ENCODE data around the gene LRBA. TPM values are rescaled to one million over a fixed set of nuclear protein-coding genes. Genes with fewer than 3 reads are reported as not detected.
"Not testable (repeated sequence)": the region's sequence is repeated elsewhere in the genome, so short reads cannot be mapped to it uniquely, and the experiment has no call there.

The LRBA gene
- polyA plus RNA-seq: 10 to 100 TPM in 2 of 3 donors, 1 to 10 TPM in 1; 6.4 to 12.9 (median 10.3) TPM

GRCh38 chr4:151014521-151015458, at the start of gene LRBA:
TSS of gene LRBA (minus strand) at chr4:151015284. CDS start at chr4:151014642, 642 bp downstream.
- 0 to 1% (median 1%) methylated on average over 33 to 37 of the region's 37 CpGs for WGBS, 3 donors
- H3K27ac ChIP-seq (ENCODE audit: low read depth, low read length): no peak within 1 kb of the TSS

GRCh38 chr4:151063143-151063542, 48.1 kb upstream of the LRBA start:
- WGBS, 3 donors: 93 to 100% (median 100%) methylated on average over 3 of the region's 3 CpGs
- H3K27ac ChIP-seq (ENCODE audit: low read depth, low read length): not testable (repeated sequence)

- H3K27ac ChIP-seq (ENCODE audit: low read depth, low read length): no peak overlapping the region
- 26 to 61% (median 38%) methylated on average over 1 of the region's 1 CpG for WGBS, 3 donors
Observed at GRCh38 chr4:151055539-151055938, 40.5 kb upstream of the LRBA start.

GRCh38 chr4:151052785-151053184, 37.7 kb upstream of the LRBA start:
- no peak overlapping the region for H3K27ac ChIP-seq (ENCODE audit: low read depth, low read length)
- WGBS, 3 donors: 87 to 95% (median 89%) methylated on average over 3 of the region's 3 CpGs

GRCh38 chr4:151049430-151049884, 34.4 kb upstream of the LRBA start:
- WGBS, 3 donors: 93% methylated on average over 13 of the region's 13 CpGs
- H3K27ac ChIP-seq (ENCODE audit: low read depth, low read length): no peak overlapping the region

- 89 to 92% (median 92%) methylated on average over 11 of the region's 11 CpGs for WGBS, 3 donors
- H3K27ac ChIP-seq (ENCODE audit: low read depth, low read length): no peak overlapping the region
Observed at GRCh38 chr4:151048913-151049312, 33.8 kb upstream of the LRBA start.

GRCh38 chr4:151046609-151047008, 31.5 kb upstream of the LRBA start:
- 58 to 72% (median 63%) methylated on average over 4 of the region's 4 CpGs for WGBS, 3 donors
- no peak overlapping the region for H3K27ac ChIP-seq (ENCODE audit: low read depth, low read length)

- 15 to 30% (median 29%) methylated on average over 3 of the region's 3 CpGs for WGBS, 3 donors
- no peak overlapping the region for H3K27ac ChIP-seq (ENCODE audit: low read depth, low read length)
Observed at GRCh38 chr4:151045907-151046306, 30.8 kb upstream of the LRBA start.

- no peak overlapping the region for H3K27ac ChIP-seq (ENCODE audit: low read depth, low read length)
- WGBS, 3 donors: 76 to 85% (median 83%) methylated on average over 1 of the region's 1 CpG
Observed at GRCh38 chr4:151043803-151044515, 28.9 kb upstream of the LRBA start.

GRCh38 chr4:151039733-151040132, 24.6 kb upstream of the LRBA start:
- H3K27ac ChIP-seq (ENCODE audit: low read depth, low read length): no peak overlapping the region
- WGBS, 3 donors: 70 to 89% (median 80%) methylated on average over 2 of the region's 2 CpGs

- no peak overlapping the region for H3K27ac ChIP-seq (ENCODE audit: low read depth, low read length)
- 91 to 94% (median 94%) methylated on average over 9 of the region's 9 CpGs for WGBS, 3 donors
Observed at GRCh38 chr4:151038452-151039157, 23.5 kb upstream of the LRBA start.

GRCh38 chr4:151035911-151036310, 20.8 kb upstream of the LRBA start:
- 46 to 67% (median 51%) methylated on average over 4 of the region's 4 CpGs for WGBS, 3 donors
- H3K27ac ChIP-seq (ENCODE audit: low read depth, low read length): no peak overlapping the region

- WGBS, 3 donors: 17 to 57% (median 54%) methylated on average over 2 of the region's 2 CpGs
- no peak overlapping the region for H3K27ac ChIP-seq (ENCODE audit: low read depth, low read length)
Observed at GRCh38 chr4:151035328-151035727, 20.2 kb upstream of the LRBA start.

- WGBS, 3 donors: 49 to 66% (median 57%) methylated on average over 2 of the region's 2 CpGs
- H3K27ac ChIP-seq (ENCODE audit: low read depth, low read length): no peak overlapping the region
Observed at GRCh38 chr4:151034829-151035228, 19.7 kb upstream of the LRBA start.

- no peak overlapping the region for H3K27ac ChIP-seq (ENCODE audit: low read depth, low read length)
- WGBS, 3 donors: 48 to 78% (median 53%) methylated on average over 11 to 12 of the region's 12 CpGs
Observed at GRCh38 chr4:151031831-151032605, 16.9 kb upstream of the LRBA start.

GRCh38 chr4:151029537-151029936, 14.5 kb upstream of the LRBA start:
- WGBS, 3 donors: 94 to 95% (median 95%) methylated on average over 10 of the region's 10 CpGs
- no peak overlapping the region for H3K27ac ChIP-seq (ENCODE audit: low read depth, low read length)

GRCh38 chr4:151029006-151029405, 13.9 kb upstream of the LRBA start:
- not testable (repeated sequence) for H3K27ac ChIP-seq (ENCODE audit: low read depth, low read length)
- WGBS, 3 donors: 81 to 88% (median 81%) methylated on average over 10 of the region's 10 CpGs

GRCh38 chr4:151025759-151026158, 10.7 kb upstream of the LRBA start:
- WGBS, 3 donors: 86 to 100% (median 93%) methylated on average over 3 of the region's 3 CpGs
- no peak overlapping the region for H3K27ac ChIP-seq (ENCODE audit: low read depth, low read length)
